Ishikawa (cell line): ENCODE results near the gene DCAF6.

ENCODE experiments used
- CEBPB ChIP-seq: IDR thresholded peaks from 2 replicates; pipeline ENCODE4 v1.6.1; 2012
- CREB1 ChIP-seq: IDR thresholded peaks from 2 replicates; pipeline ENCODE4 v1.6.1; 2012; ENCODE audit warnings: low read depth
- EGR1 ChIP-seq: IDR thresholded peaks from 2 replicates; pipeline ENCODE4 v1.6.1; 2012
- EP300 ChIP-seq: IDR thresholded peaks from 2 replicates; pipeline ENCODE4 v1.6.1; 2012; ENCODE audit warnings: borderline replicate concordance
- FOXM1 ChIP-seq: IDR thresholded peaks from 2 replicates; pipeline ENCODE4 v1.6.1; 2012; ENCODE audit warnings: low read depth, borderline replicate concordance
- NFIC ChIP-seq: IDR thresholded peaks from 2 replicates; pipeline ENCODE4 v1.6.1; 2012
- RAD21 ChIP-seq: IDR thresholded peaks from 2 replicates; pipeline ENCODE4 v1.6.1; 2012; ENCODE audit warnings: low read depth
- TAF1 ChIP-seq: IDR thresholded peaks from 2 replicates; pipeline ENCODE4 v1.6.1; 2012; ENCODE audit warnings: low read depth, mild to moderate bottlenecking
- TCF12 ChIP-seq: IDR thresholded peaks from 2 replicates; pipeline ENCODE4 v1.6.1; 2012; ENCODE audit warnings: low read depth
- TEAD4 ChIP-seq: IDR thresholded peaks from 2 replicates; pipeline ENCODE4 v1.6.1; 2012
- YY1 ChIP-seq: IDR thresholded peaks from 2 replicates; pipeline ENCODE4 v1.6.1; 2012; ENCODE audit warnings: low read depth
- ZBTB7A ChIP-seq: IDR thresholded peaks from 2 replicates; pipeline ENCODE4 v1.6.1; 2012; ENCODE audit warnings: low read depth
- TF ChIP-seq, protein P1 (sequence below): IDR thresholded peaks from 2 replicates; pipeline ENCODE4 v1.6.1; 2012; ENCODE audit warnings: low read depth, mild to moderate bottlenecking
- TF ChIP-seq, protein P2 (sequence below): IDR thresholded peaks from 2 replicates; pipeline ENCODE4 v1.6.1; 2012
- TF ChIP-seq, protein P3 (sequence below): IDR thresholded peaks from 2 replicates; pipeline ENCODE4 v1.6.1; 2012

Gene DCAF6

DNA sequence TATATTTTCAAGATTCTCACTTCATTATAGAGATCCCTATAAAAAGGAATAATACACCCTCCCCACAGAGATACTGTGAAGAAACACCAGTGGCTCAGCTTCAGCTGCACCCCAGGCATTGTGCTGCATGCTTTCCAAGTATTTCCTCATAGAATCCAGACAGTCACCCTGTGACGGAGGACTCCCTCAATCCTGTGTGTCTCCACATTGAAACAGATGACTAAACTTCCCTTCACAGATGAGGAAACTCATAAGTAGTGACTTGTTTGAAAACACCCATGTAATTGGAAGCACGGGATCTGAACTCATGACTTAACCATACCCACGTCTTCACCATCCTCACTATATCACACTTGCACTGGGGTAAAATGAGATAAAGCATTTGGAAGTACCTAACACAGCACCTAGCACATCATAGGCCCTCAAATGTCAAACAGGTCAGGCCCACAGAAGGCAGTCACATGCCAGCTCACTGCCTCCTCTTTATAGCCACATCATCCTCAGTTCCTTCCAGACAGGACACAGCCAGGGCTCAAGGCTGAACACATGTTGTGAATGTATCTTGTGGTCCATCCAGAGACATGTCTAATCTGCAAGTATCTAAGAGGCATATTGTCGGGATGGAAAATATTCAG, 145.0 kb downstream of the DCAF6 start:
- TF ChIP-seq EP300: no peak
- no peak for TF ChIP-seq TCF12
- no peak for TF ChIP-seq RAD21
- no peak for TF ChIP-seq ZBTB7A
- no peak for TF ChIP-seq TAF1
- TF ChIP-seq FOXM1: no peak

DNA sequence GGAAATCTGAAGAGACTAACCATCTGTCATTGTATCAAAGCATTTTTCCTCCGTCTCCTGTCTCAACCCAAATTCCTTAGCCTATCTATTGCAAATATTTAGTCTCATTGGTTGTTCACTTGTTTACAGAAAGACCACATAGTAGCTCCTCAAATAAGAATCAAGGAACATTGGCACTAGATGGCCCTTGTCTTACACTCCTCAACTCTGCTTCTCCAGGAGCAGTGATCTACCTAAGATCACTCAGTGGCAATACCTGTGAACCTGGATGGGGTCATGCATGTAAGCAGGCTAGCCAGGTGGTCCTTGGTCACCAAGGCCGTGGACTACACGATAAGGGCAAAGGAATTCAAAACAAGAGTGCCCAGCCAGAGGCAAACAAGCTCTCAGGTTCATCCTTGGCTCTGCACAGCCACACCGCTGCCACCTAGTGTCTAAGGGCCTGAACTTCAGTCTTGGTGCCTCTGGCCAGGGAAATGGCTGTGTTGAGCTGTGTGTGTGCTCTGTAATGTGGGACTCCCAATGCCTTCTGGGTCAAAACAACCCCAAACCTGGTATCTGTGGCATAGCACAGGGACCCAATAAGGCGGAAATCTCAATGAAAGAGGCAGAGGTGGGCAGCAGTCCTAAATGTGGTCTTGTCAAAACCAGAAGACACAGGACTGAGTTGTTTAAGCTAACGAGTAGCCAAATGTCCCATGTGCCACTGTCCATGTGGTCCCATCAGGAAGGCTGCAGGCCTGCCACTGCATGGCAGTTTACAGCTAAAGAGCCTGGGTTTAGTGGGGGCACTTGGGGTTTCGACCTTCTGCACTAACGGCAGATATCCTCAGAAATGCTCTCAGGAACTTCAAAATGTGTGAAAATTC, 145.8 kb downstream of the DCAF6 start:
- TF ChIP-seq RAD21: peak; percentile 79
- TF ChIP-seq, protein P1, sequence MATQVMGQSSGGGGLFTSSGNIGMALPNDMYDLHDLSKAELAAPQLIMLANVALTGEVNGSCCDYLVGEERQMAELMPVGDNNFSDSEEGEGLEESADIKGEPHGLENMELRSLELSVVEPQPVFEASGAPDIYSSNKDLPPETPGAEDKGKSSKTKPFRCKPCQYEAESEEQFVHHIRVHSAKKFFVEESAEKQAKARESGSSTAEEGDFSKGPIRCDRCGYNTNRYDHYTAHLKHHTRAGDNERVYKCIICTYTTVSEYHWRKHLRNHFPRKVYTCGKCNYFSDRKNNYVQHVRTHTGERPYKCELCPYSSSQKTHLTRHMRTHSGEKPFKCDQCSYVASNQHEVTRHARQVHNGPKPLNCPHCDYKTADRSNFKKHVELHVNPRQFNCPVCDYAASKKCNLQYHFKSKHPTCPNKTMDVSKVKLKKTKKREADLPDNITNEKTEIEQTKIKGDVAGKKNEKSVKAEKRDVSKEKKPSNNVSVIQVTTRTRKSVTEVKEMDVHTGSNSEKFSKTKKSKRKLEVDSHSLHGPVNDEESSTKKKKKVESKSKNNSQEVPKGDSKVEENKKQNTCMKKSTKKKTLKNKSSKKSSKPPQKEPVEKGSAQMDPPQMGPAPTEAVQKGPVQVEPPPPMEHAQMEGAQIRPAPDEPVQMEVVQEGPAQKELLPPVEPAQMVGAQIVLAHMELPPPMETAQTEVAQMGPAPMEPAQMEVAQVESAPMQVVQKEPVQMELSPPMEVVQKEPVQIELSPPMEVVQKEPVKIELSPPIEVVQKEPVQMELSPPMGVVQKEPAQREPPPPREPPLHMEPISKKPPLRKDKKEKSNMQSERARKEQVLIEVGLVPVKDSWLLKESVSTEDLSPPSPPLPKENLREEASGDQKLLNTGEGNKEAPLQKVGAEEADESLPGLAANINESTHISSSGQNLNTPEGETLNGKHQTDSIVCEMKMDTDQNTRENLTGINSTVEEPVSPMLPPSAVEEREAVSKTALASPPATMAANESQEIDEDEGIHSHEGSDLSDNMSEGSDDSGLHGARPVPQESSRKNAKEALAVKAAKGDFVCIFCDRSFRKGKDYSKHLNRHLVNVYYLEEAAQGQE: no peak
- no peak for TF ChIP-seq YY1

DNA sequence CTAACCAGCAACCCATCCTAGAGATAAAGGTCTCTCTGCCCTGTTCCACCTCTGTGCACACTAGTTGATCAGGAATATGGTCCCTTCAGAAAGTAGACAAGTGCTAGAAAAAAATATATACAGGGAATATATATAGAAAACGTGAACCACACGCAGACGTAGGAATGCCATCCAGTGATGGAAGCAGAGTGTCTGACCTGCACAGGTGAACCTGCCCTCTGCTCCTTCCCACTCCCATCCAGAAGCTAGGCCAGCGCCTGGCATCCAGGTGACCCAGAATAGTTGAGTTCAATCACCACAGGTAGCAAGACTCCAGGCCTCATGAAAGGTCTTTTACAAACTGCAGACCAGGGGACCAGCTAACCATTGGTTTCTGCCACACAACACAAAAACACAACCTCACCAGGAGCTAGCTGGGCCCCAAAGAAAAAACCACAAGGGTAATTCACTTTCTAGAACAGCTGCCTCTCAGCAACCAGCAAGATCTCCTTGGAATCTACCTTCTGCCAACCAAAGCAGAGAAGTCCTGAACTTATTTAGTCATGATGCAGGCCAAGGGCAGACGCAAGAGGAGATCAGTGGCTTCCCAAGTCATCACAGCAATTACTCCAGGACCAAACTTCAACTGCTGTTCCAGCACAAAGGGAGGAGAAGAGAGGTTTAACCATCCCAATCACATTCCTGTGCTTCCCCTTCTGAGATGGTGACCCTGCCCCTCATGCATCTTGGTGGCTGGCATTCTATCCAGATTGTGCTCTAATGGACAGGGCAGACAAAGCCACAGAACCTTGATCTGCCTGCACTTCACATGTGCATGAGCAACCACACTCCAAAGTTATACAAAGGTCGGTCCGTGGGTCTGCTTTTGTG, 147.2 kb downstream of the DCAF6 start:
- TF ChIP-seq FOXM1: no peak
- TF ChIP-seq, protein P2, sequence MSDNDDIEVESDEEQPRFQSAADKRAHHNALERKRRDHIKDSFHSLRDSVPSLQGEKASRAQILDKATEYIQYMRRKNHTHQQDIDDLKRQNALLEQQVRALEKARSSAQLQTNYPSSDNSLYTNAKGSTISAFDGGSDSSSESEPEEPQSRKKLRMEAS: no peak
- TF ChIP-seq ZBTB7A: no peak
- no peak for TF ChIP-seq CREB1
- no peak for TF ChIP-seq EGR1
- TF ChIP-seq YY1: no peak
- no peak for TF ChIP-seq CEBPB
- TF ChIP-seq RAD21: no peak
- no peak for TF ChIP-seq TCF12
- TF ChIP-seq, protein P1: no peak
- TF ChIP-seq TAF1: no peak
- TF ChIP-seq NFIC: no peak
- no peak for TF ChIP-seq TEAD4
- TF ChIP-seq, protein P3, sequence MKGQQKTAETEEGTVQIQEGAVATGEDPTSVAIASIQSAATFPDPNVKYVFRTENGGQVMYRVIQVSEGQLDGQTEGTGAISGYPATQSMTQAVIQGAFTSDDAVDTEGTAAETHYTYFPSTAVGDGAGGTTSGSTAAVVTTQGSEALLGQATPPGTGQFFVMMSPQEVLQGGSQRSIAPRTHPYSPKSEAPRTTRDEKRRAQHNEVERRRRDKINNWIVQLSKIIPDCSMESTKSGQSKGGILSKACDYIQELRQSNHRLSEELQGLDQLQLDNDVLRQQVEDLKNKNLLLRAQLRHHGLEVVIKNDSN: no peak
- no peak for TF ChIP-seq EP300

DNA sequence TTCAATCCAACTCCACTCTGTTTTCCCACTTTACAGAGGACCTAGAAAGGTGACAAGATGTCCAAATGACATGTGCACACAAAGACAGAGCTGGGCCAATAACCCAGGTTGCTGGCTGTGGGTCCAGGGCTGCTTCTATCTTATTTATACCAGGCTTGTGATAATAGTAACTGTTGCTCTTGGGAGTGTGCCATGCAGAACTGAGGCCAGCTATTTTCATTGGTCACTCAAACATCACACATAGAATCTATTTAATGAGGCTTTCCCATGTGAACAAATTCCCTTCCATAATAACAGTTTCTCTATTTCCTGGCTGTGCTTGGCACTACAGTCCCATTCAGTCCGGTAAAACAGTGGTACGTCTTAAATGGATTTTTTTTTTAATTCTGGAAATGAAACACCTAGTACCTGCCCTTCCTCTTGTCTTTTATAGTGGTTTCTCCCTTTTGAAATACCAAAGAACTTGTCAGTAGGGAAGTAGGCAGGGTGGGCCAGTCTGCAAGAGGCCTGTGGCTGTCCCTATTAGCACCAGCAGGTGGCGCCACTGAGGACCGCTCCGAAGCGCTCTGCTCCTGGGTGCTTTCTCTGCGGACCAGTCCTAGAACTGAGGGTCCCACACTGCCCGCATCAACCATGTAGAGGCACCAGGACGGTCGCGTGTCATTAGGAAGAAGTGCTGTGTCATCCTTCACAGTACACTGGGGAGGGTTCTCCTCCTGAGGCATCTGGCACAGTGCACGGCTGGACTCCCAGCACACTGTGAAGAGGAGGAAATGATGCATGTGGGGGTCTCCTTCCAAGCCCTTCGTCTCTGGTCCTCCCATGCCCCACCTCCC, 148.1 kb downstream of the DCAF6 start:
- TF ChIP-seq YY1: no peak
- TF ChIP-seq FOXM1: no peak
- TF ChIP-seq TEAD4: no peak
- TF ChIP-seq NFIC: no peak
- peak; percentile 55 for TF ChIP-seq RAD21

DNA sequence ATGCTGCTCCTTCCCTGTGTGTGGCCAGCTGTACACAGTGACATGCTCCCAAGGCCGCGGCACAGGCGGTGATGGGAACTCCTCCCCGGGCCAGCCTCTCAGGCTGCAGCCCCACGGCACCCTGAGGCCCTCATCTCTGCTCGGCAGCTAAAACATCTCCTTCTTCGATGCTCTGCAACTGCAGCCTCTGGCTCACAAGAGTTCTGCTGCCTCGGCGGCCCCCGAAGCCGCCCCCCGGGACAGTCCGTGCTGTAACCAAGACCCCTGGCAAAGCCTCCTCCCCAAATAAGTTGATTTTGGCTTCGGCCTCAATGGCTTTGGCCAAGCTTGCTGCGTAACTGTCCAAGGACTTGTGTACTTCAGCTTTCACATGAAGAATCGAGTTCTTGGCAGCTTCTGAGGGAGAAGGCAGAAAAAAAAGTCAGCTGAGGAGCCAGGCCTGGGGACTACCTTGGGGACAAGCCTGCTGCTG, 149.0 kb downstream of the DCAF6 start:
- TF ChIP-seq CREB1 (no peak), FOXM1 (no peak), TCF12 (no peak), TEAD4 (no peak), EP300 (no peak), NFIC (no peak), YY1 (no peak), ZBTB7A (no peak), CEBPB (no peak), RAD21 (no peak), TAF1 (no peak)
- TF ChIP-seq, protein P1: no peak
- TF ChIP-seq, protein P3: no peak
- TF ChIP-seq, protein P2: no peak
